Measurements from ENCODE around the gene KRTAP10-10.
A peak's percentile ranks its signal among the peaks of the same experiment; 100 is the strongest.

Gene KRTAP10-10

DNA sequence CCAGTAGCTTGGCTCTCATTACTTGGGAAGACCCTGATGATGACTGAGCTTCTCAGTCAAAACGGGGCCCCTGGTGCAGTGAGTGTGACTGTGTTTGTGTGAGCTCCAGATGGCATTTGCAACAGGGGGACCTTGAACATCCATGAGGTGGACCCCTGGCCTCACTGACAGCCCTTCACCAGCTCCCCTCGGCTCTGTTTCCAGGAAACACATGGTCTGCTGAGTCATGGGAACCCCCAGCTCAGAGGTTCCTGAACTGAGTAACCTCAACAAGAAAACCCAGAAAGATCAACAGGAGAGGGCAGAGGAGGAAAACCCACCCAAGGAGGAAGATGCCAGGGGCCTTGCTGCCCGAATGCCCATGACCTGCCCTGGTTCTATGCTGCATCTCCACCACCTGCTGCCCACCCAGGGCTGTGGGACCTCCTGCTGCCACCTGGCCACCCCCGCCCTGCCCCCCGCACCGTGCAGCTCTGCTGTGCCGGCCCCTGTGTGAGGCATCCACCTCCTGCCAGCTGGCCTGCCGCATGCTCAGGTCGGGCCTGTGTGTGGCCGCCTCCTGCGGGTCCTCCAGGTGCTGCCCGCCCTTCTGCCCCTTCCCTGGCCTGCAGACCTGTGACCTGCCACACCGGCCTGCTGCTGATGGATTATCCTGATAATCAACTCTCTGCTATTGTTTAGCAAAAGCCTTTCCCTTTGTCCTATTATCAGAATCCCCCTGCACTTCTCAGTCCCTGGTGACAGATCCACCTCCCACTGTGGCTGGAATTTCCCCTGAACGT lies 49.0 kb downstream of the KRTAP10-10 start:
- no peak for DNase-seq

DNA sequence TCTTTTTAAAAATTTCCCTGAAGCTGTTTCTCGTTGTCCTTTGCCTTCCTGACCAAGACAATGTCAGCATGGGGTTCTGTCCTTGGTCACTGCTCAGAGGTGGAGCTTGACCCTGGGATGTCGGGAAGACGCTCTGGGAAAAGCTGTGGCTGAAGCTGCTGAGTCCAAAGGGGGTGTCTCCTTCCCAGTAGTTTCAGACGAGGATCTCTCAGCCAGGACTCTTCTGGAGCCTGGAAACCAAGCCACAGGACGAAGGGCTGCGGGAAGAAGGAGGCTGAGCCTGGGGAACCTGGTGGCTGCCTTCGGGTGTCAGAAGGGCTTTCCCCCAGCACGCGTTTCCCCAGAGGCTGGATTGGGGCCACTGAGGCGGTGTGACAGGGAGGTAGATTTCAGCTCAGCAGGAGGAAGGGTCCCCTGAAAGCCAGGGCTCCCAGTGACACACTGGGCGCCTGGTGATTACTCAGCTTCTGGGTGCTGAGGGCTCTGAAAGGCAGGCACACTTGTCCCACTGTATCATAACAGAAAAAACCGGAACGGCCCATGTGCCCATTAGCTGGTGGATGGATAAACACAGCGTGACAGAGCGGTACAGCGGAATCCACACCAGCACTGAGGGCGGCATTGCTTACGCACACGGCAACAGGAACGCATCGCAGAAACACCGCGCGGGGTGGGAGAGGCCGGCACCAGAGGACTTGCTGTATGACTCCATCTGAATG lies 49.8 kb downstream of the KRTAP10-10 start:
- no peak for DNase-seq

DNA sequence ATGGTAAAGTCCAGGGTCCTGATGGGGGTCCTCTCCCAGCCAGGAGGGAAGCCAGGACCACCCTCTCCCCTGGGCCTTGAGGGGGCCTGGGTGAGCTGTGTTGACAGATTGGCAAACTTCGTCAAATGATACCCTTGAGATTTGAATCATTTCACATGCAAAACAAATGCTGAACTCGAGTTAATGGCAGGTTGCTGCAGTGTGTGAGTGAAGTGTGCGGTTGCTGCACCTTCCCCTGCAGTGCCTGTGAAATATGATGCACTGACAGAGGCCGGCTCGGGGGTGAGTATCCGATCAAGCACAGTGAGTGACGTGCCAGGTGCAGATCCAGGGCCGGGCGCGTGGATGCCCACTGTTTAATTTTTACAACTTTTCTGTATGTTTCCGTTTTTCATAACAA lies 50.5 kb downstream of the KRTAP10-10 start:
- DNase-seq: peak; percentile 71
